NT2/D1 (cell line): ENCODE measurements around the gene NT5C1B.

Source experiments
- YY1 ChIP-seq: IDR thresholded peaks from 2 replicates; pipeline ENCODE4 v1.6.1; 2011; ENCODE audit not compliant: insufficient read length, insufficient read depth
- ZNF274 ChIP-seq: IDR thresholded peaks from 2 replicates; pipeline ENCODE4 v1.6.1; 2011; ENCODE audit warnings: mild to moderate bottlenecking, low read depth, low read length

DNA sequence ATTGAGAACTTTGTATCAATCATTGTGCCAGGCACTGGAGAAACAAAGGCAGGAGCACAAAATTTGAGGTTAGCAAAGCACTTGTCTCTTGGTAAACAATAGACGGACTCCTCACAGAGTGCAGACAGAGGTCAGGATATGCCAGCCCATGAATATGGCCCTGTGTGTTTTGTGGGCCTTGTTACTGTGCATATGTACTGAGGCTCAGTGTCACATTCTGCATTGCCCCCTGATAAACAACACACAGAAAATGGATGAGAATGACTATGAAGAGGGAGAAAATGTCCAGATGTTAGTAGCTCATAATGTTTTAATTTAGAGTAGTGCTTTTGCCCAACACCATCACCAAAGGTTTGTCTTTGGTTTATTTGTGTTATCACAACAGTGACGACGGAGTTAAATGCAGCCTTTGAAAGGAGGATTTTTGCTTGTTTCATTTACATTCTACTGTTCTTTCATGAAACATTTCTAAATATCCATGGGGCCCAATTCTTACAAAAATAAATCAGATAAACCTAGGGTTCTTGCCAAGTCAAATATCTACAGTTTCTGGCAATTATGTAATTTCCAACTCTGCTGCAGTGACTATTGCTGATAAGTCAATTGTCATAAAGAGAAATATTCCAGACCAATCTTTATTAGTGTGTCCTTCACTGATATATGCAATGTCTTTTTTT is 14.6 kb upstream of the NT5C1B start:
- TF ChIP-seq ZNF274, result no peak
- TF ChIP-seq YY1, result no peak
